LNCAP (cell line): ENCODE results near the gene TCFL5.

Source experiments
- TF ChIP-seq, protein P1 (sequence below): fragments of 450-650 bp; IDR thresholded peaks from 2 replicates; pipeline ENCODE4 v1.5.1; 2017; ENCODE audit warnings: mild to moderate bottlenecking

The TCFL5 gene

DNA sequence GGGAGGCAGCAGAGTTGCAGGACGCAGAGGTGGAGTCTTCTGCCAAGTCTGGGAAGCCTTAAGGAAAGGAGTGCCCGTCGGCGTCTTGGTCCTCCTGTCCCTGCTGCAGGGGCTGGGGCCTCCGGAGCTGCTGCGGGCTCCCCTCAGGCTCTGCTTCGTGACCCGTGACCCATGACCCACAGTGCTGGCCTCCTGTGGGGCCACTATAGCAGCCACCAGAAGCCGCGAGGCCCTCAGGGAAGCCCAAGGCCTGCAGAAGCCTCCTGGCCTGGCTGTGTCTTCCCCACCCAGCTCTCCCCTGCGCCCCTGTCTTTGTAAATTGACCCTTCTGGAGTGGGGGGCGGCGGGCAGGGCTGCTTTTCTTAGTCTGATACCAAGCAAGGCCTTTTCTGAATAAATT is 48.0 kb downstream of the TCFL5 start:
- TF ChIP-seq, protein P1, sequence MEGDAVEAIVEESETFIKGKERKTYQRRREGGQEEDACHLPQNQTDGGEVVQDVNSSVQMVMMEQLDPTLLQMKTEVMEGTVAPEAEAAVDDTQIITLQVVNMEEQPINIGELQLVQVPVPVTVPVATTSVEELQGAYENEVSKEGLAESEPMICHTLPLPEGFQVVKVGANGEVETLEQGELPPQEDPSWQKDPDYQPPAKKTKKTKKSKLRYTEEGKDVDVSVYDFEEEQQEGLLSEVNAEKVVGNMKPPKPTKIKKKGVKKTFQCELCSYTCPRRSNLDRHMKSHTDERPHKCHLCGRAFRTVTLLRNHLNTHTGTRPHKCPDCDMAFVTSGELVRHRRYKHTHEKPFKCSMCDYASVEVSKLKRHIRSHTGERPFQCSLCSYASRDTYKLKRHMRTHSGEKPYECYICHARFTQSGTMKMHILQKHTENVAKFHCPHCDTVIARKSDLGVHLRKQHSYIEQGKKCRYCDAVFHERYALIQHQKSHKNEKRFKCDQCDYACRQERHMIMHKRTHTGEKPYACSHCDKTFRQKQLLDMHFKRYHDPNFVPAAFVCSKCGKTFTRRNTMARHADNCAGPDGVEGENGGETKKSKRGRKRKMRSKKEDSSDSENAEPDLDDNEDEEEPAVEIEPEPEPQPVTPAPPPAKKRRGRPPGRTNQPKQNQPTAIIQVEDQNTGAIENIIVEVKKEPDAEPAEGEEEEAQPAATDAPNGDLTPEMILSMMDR = no peak

GRCh38 chr20:62812907-62813200 is 48.8 kb downstream of the TCFL5 start:
- TF ChIP-seq, protein P1 = no peak

GRCh38 chr20:62812181-62812906 is 49.3 kb downstream of the TCFL5 start:
- TF ChIP-seq, protein P1 = no peak

GRCh38 chr20:62811720-62812119 is 49.9 kb downstream of the TCFL5 start:
- TF ChIP-seq, protein P1 = no peak

DNA sequence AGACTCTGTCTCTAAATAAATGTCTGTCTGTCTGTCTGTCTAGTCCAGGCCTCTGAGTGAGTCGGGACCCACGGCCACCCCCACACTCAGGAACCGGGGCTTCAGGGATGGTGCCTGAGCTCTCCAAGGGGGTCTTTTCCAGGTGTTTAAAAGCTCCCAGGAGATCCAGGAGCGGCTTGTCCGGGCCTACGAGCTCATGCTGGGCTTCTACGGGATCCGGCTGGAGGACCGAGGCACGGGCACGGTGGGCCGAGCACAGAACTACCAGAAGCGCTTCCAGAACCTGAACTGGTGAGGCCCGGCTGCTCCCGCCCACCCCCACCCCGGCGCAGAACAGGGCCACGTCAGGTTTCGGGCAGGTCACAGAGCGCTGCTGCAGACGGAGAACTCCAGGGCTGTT is 50.3 kb downstream of the TCFL5 start:
- TF ChIP-seq, protein P1 = no peak

DNA sequence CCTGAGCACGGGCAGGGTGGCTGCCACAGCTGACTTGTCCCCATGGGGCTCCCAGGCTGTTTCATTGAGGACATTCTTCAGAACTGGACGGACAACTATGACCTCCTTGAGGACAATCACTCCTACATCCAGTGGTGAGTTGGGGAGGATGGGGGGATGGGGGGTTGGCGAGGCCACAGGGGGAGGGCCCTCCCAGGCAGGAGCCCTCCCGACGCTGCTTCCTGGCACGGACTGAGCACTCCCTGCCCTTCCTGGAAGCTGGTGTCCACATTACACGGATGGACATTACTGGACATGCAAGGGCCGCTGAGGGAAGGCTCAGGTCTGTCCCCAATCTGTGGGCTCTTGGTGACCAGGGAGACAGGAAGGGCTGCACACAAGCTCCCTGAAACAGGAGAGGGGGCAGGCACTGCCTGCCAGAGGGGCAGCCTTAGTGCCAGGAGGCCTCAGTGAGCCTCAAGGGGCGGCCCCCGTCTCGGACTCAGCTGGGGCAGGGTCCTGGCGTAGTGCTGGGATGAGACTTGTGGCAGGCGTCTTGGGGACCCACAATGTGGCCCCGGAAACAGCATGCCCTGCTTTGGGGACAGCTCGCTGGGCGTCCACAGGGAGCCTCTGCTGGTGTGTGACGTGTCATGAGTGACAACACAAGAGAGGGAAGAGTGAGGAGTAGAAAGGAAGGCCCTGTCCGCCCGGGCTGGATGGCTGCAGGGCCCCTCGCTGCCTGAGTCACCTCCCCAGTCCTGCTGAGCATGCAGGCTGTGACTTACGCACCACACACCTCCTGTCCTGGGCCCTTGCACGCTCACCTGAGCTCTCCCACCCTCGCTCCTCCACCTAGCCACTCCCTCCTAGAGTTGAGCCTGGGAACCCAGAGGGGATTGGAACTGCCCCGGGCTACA is 51.8 kb downstream of the TCFL5 start:
- TF ChIP-seq, protein P1 = no peak

GRCh38 chr20:62808211-62808865 is 53.3 kb downstream of the TCFL5 start:
- TF ChIP-seq, protein P1 = peak; percentile 96
